ENCODE results near the gene TMEM79.

TMEM79 gene

GRCh38 chr1:156285437-156285836 is 1.3 kb downstream of the TMEM79 start:
- 94% methylated on average over 19 of the region's 21 CpGs for WGBS (ENCODE audit: insufficient coverage)
- POLR2A ChIA-PET, result no interaction called here

GRCh38 chr1:156286061-156286460 is 1.9 kb downstream of the TMEM79 start:
- 93% methylated on average over 6 of the region's 8 CpGs for WGBS (ENCODE audit: insufficient coverage)
- Histone ChIP-seq H3K4me3 (ENCODE audit: control insufficient read depth in 1 of 7, extremely low read depth in 1 of 7, insufficient read depth in 4 of 7, low read depth in 2 of 7, low read length in 6 of 7) (no peak overlapping the region), H3K36me3 (ENCODE audit: control insufficient read depth in 4 of 4, insufficient read depth in 4 of 4, low read length in 3 of 4) (peaks cover 0 to 21% (median 8%) of the 10 kb centered on the region in 4 experiments), H3K9me3 (ENCODE audit: control extremely low read depth in 1 of 5, control insufficient read depth in 4 of 5, insufficient read depth in 2 of 5, low read depth in 1 of 5, low read length in 4 of 5) (no peaks in the 10 kb centered on the region), H3K27me3 (replicated peaks in 2 of 5; ENCODE audit: control insufficient read depth in 4 of 5, insufficient read depth in 5 of 5, low read length in 4 of 5) (no peaks in the 10 kb centered on the region), H3K27ac (ENCODE audit: insufficient read depth in 1 of 2, low read depth in 1 of 2, low read length in 2 of 2, poor library complexity in 1 of 2, severe bottlenecking in 2 of 2) (no peak overlapping the region), H3K4me1 (ENCODE audit: control extremely low read depth in 1 of 4, control insufficient read depth in 4 of 4, insufficient read depth in 4 of 4, low read length in 3 of 4) (peaks cover 11 to 26% (median 20%) of the 10 kb centered on the region in 4 experiments)
- ChIA-PET CTCF (interaction anchor here (0.9 to 1.1 kb wide), 3 partner anchors 8 to 36 kb away, joined by 3 to 4 read pairs (median 3); no protein-coding TSS in a partner anchor), POLR2A (no interaction called here)
- DNase-seq, result no peak

More at GRCh38 chr1:156285437-156285836, 1.3 kb downstream of the TMEM79 start:
- DNase-seq, result no peak
- CTCF ChIA-PET, result interaction anchor here (0.8 to 0.9 kb wide), 2 partner anchors 9 to 21 kb away, joined by 3 read pairs; no protein-coding TSS in a partner anchor
- Histone ChIP-seq H3K4me1 (ENCODE audit: control extremely low read depth in 1 of 4, control insufficient read depth in 4 of 4, insufficient read depth in 4 of 4, low read length in 3 of 4) (peaks cover 11 to 25% (median 21%) of the 10 kb centered on the region in 4 experiments), H3K36me3 (ENCODE audit: control insufficient read depth in 4 of 4, insufficient read depth in 4 of 4, low read length in 3 of 4) (peaks cover 0 to 20% (median 8%) of the 10 kb centered on the region in 4 experiments), H3K9me3 (ENCODE audit: control extremely low read depth in 1 of 5, control insufficient read depth in 4 of 5, insufficient read depth in 2 of 5, low read depth in 1 of 5, low read length in 4 of 5) (no peaks in the 10 kb centered on the region), H3K4me3 (ENCODE audit: control insufficient read depth in 1 of 7, extremely low read depth in 1 of 7, insufficient read depth in 4 of 7, low read depth in 2 of 7, low read length in 6 of 7) (no peak overlapping the region), H3K27me3 (replicated peaks in 2 of 5; ENCODE audit: control insufficient read depth in 4 of 5, insufficient read depth in 5 of 5, low read length in 4 of 5) (no peaks in the 10 kb centered on the region), H3K27ac (ENCODE audit: insufficient read depth in 1 of 2, low read depth in 1 of 2, low read length in 2 of 2, poor library complexity in 1 of 2, severe bottlenecking in 2 of 2) (no peak overlapping the region)

- peaks cover 0 to 51% (median 14%) of the 10 kb centered on the region in 4 experiments for H3K36me3 ChIP-seq (ENCODE audit: control insufficient read depth in 4 of 4, insufficient read depth in 4 of 4, low read length in 3 of 4)
- H3K4me1 ChIP-seq (ENCODE audit: control extremely low read depth in 1 of 4, control insufficient read depth in 4 of 4, insufficient read depth in 4 of 4, low read length in 3 of 4), result peaks cover under 1 to 16% (median 10%) of the 10 kb centered on the region in 4 experiments
- H3K27ac ChIP-seq (ENCODE audit: insufficient read depth in 1 of 2, low read depth in 1 of 2, low read length in 2 of 2, poor library complexity in 1 of 2, severe bottlenecking in 2 of 2), result no peak overlapping the region
- H3K27me3 ChIP-seq (replicated peaks in 2 of 5; ENCODE audit: control insufficient read depth in 4 of 5, insufficient read depth in 5 of 5, low read length in 4 of 5), result no peaks in the 10 kb centered on the region
- no peak for DNase-seq
- CTCF ChIA-PET, result interaction anchor here (0.7 kb wide), 1 partner anchor 193 kb away, joined by 3 read pairs; no protein-coding TSS in a partner anchor
- H3K4me3 ChIP-seq (ENCODE audit: control insufficient read depth in 1 of 7, extremely low read depth in 1 of 7, insufficient read depth in 4 of 7, low read depth in 2 of 7, low read length in 6 of 7), result no peak overlapping the region
- POLR2A ChIA-PET, result no interaction called here
- no peaks in the 10 kb centered on the region for H3K9me3 ChIP-seq (ENCODE audit: control extremely low read depth in 1 of 5, control insufficient read depth in 4 of 5, insufficient read depth in 2 of 5, low read depth in 1 of 5, low read length in 4 of 5)
Observed at GRCh38 chr1:156289857-156290256, 5.7 kb downstream of the TMEM79 start.

- POLR2A ChIA-PET, result interaction anchor here (1.4 kb wide), 1 partner anchor 9 kb away, joined by 5 read pairs; the partner anchor contains the start of gene SMG5
- DNase-seq, result peak; percentile 64 to 78 (median 76)
- H3K4me3 ChIP-seq (ENCODE audit: control insufficient read depth in 1 of 7, extremely low read depth in 1 of 7, insufficient read depth in 4 of 7, low read depth in 2 of 7, low read length in 6 of 7), result peak overlapping the region in 5 of 7 experiments; percentile 13 to 75 (median 59)
- peaks cover 9 to 26% (median 18%) of the 10 kb centered on the region in 4 experiments for H3K4me1 ChIP-seq (ENCODE audit: control extremely low read depth in 1 of 4, control insufficient read depth in 4 of 4, insufficient read depth in 4 of 4, low read length in 3 of 4)
- H3K36me3 ChIP-seq (ENCODE audit: control insufficient read depth in 4 of 4, insufficient read depth in 4 of 4, low read length in 3 of 4), result peaks cover 0 to 44% (median 9%) of the 10 kb centered on the region in 4 experiments
- WGBS (ENCODE audit: insufficient coverage), result 25% methylated on average over 36 of the region's 37 CpGs
- H3K27ac ChIP-seq (ENCODE audit: insufficient read depth in 1 of 2, low read depth in 1 of 2, low read length in 2 of 2, poor library complexity in 1 of 2, severe bottlenecking in 2 of 2), result peak overlapping the region in 1 of 2 experiments; percentile 64
- no peaks in the 10 kb centered on the region for H3K9me3 ChIP-seq (ENCODE audit: control extremely low read depth in 1 of 5, control insufficient read depth in 4 of 5, insufficient read depth in 2 of 5, low read depth in 1 of 5, low read length in 4 of 5)
- CTCF ChIA-PET, result interaction anchor here (1.0 to 1.2 kb wide), 2 partner anchors 8 to 15 kb away, joined by 3 to 5 read pairs; partner anchors contain the start of gene SMG5
- no peaks in the 10 kb centered on the region for H3K27me3 ChIP-seq (replicated peaks in 2 of 5; ENCODE audit: control insufficient read depth in 4 of 5, insufficient read depth in 5 of 5, low read length in 4 of 5)
Observed at GRCh38 chr1:156291226-156292061, 7.3 kb downstream of the TMEM79 start.

- ChIA-PET POLR2A (no interaction called here), CTCF (no interaction called here)
- Histone ChIP-seq H3K36me3 (ENCODE audit: control insufficient read depth in 4 of 4, insufficient read depth in 4 of 4, low read length in 3 of 4) (peaks cover 0 to 43% (median 9%) of the 10 kb centered on the region in 4 experiments), H3K27ac (ENCODE audit: insufficient read depth in 1 of 2, low read depth in 1 of 2, low read length in 2 of 2, poor library complexity in 1 of 2, severe bottlenecking in 2 of 2) (no peak overlapping the region), H3K27me3 (replicated peaks in 2 of 5; ENCODE audit: control insufficient read depth in 4 of 5, insufficient read depth in 5 of 5, low read length in 4 of 5) (no peaks in the 10 kb centered on the region), H3K4me1 (ENCODE audit: control extremely low read depth in 1 of 4, control insufficient read depth in 4 of 4, insufficient read depth in 4 of 4, low read length in 3 of 4) (peaks cover 9 to 26% (median 18%) of the 10 kb centered on the region in 4 experiments), H3K4me3 (ENCODE audit: control insufficient read depth in 1 of 7, extremely low read depth in 1 of 7, insufficient read depth in 4 of 7, low read depth in 2 of 7, low read length in 6 of 7) (no peak overlapping the region), H3K9me3 (ENCODE audit: control extremely low read depth in 1 of 5, control insufficient read depth in 4 of 5, insufficient read depth in 2 of 5, low read depth in 1 of 5, low read length in 4 of 5) (no peaks in the 10 kb centered on the region)
- no peak for DNase-seq
- WGBS (ENCODE audit: insufficient coverage), result 98% methylated on average over 8 of the region's 8 CpGs
Observed at GRCh38 chr1:156293098-156293434, 8.9 kb downstream of the TMEM79 start.

- peaks cover 0 to 37% (median 7%) of the 10 kb centered on the region in 4 experiments for H3K36me3 ChIP-seq (ENCODE audit: control insufficient read depth in 4 of 4, insufficient read depth in 4 of 4, low read length in 3 of 4)
- 100% methylated on average over 5 of the region's 9 CpGs for WGBS (ENCODE audit: insufficient coverage)
- POLR2A ChIA-PET, result no interaction called here
- DNase-seq, result no peak
- H3K9me3 ChIP-seq (ENCODE audit: control extremely low read depth in 1 of 5, control insufficient read depth in 4 of 5, insufficient read depth in 2 of 5, low read depth in 1 of 5, low read length in 4 of 5), result no peaks in the 10 kb centered on the region
- CTCF ChIA-PET, result interaction anchor here (0.9 to 1.2 kb wide), 2 partner anchors 8 to 25 kb away, joined by 3 to 4 read pairs; no protein-coding TSS in a partner anchor
- H3K27me3 ChIP-seq (replicated peaks in 2 of 5; ENCODE audit: control insufficient read depth in 4 of 5, insufficient read depth in 5 of 5, low read length in 4 of 5), result no peaks in the 10 kb centered on the region
- H3K27ac ChIP-seq (ENCODE audit: insufficient read depth in 1 of 2, low read depth in 1 of 2, low read length in 2 of 2, poor library complexity in 1 of 2, severe bottlenecking in 2 of 2), result no peak overlapping the region
- no peak overlapping the region for H3K4me3 ChIP-seq (ENCODE audit: control insufficient read depth in 1 of 7, extremely low read depth in 1 of 7, insufficient read depth in 4 of 7, low read depth in 2 of 7, low read length in 6 of 7)
- H3K4me1 ChIP-seq (ENCODE audit: control extremely low read depth in 1 of 4, control insufficient read depth in 4 of 4, insufficient read depth in 4 of 4, low read length in 3 of 4), result peaks cover 9 to 26% (median 18%) of the 10 kb centered on the region in 4 experiments
Observed at GRCh38 chr1:156293895-156294294, 9.8 kb downstream of the TMEM79 start.

Data from common myeloid progenitor, CD34-positive (primary cell).